HFF-Myc (cell line): ENCODE results near the gene MICB.
"Not testable (repeated sequence)": the region's sequence is repeated elsewhere in the genome, so short reads cannot be mapped to it uniquely, and the experiment has no call there.

Source experiments
- DNase-seq: peaks from one replicate; pipeline ENCODE4 v3.0.0-alpha.2; 2011; ENCODE audit warnings: low read depth; ENCODE audit errors: extremely low read depth
- H3K4me3 ChIP-seq: replicated peaks from 2 replicates; pipeline ENCODE4 v1.5.1; 2011; ENCODE audit warnings: low read depth, mild to moderate bottlenecking, control low read depth, low read length
- CTCF ChIP-seq: IDR thresholded peaks from 2 replicates; pipeline ENCODE4 v1.5.1; 2012; ENCODE audit warnings: mild to moderate bottlenecking, low read depth, low read length, control low read depth; ENCODE audit errors: missing control alignments

The MICB gene

GRCh38 chr6:31547727-31548543, 50.0 kb downstream of the MICB start:
- peak overlapping the region; percentile 43 for H3K4me3 ChIP-seq
- TF ChIP-seq CTCF: no peak
- DNase-seq: no peak

GRCh38 chr6:31548544-31548873, 50.6 kb downstream of the MICB start:
- peak overlapping the region; percentile 43 for H3K4me3 ChIP-seq

GRCh38 chr6:31551371-31551770, 53.4 kb downstream of the MICB start:
- H3K4me3 ChIP-seq, DNase-seq: not testable (repeated sequence)
- peak; percentile 20 for TF ChIP-seq CTCF

More at GRCh38 chr6:31548544-31548873, 50.6 kb downstream of the MICB start:
- TF ChIP-seq CTCF: no peak
- DNase-seq: no peak

GRCh38 chr6:31556307-31556706, 58.4 kb downstream of the MICB start:
- H3K4me3 ChIP-seq: no peak overlapping the region
- TF ChIP-seq CTCF: no peak
- DNase-seq: no peak

GRCh38 chr6:31557443-31558317, 59.7 kb downstream of the MICB start:
- no peak overlapping the region for H3K4me3 ChIP-seq
- TF ChIP-seq CTCF: no peak
- no peak for DNase-seq

- DNase-seq: no peak
- no peak for TF ChIP-seq CTCF
- H3K4me3 ChIP-seq: no peak overlapping the region
Observed at GRCh38 chr6:31558318-31558625, 60.3 kb downstream of the MICB start.
